Gastrocnemius medialis (tissue), 4 donors: ENCODE results near the gene SLC17A2. TPM values are rescaled to one million over a fixed set of nuclear protein-coding genes. Genes with fewer than 3 reads are reported as not detected.

ENCODE experiments used
- ATAC-seq, 2 donors: fragments of 150-250 bp; one replicate each; pipeline ENCODE4 v1.9.1; 2016
- DNase-seq, 2 donors: peaks; one replicate each; pipeline ENCODE4 v3.0.0-alpha.2; 2019
- H3K27ac ChIP-seq, 4 donors: fragments of 200-600 bp; sonication (generic); 1 replicate in 1 of 4; 2 replicates in 3 of 4; pipeline ENCODE4 v1.5.1; 2016 to 2018; ENCODE audit warnings: mild to moderate bottlenecking in 2 of 4, moderate library complexity in 1 of 4
- H3K27me3 ChIP-seq, 3 donors: fragments of 200-600 bp; sonication (generic) in 2 of 3; 1 replicate in 1 of 3; 2 replicates in 2 of 3; pipeline versions ENCODE4 v1.5.1 to v1.6.0; 2016 to 2019; ENCODE audit warnings: mild to moderate bottlenecking in 1 of 3, moderate library complexity in 1 of 3
- H3K36me3 ChIP-seq, 2 donors: fragments of 200-600 bp; sonication (generic) in 1 of 2; one replicate each; pipeline ENCODE4 v1.5.1; 2017 to 2018
- H3K4me1 ChIP-seq, 2 donors: fragments of 200-600 bp; sonication (generic) in 1 of 2; one replicate each; pipeline ENCODE4 v1.5.1; 2016 to 2017; ENCODE audit warnings: mild to moderate bottlenecking in 2 of 2
- H3K4me3 ChIP-seq, 4 donors: fragments of 200-600 bp; sonication (generic) in 3 of 4; 1 replicate in 1 of 4; 2 replicates in 3 of 4; pipeline ENCODE4 v1.5.1; 2016 to 2019; ENCODE audit warnings: mild to moderate bottlenecking in 2 of 4
- H3K9me3 ChIP-seq, 3 donors: fragments of 200-600 bp; sonication (generic) in 2 of 3; 1 replicate in 1 of 3; 2 replicates in 2 of 3; pipeline ENCODE4 v1.5.1; 2016 to 2019
- CTCF ChIP-seq, 5 experiments: fragments of 450-650 bp in 3 of 5; fragments of 200-600 bp in 2 of 5; sonication (generic) in 2 of 5; IDR thresholded peaks in 4 of 5; conservative IDR thresholded peaks in 1 of 5; 1 replicate in 4 of 5; 2 replicates in 1 of 5; pipeline ENCODE4 v1.5.1; 2016 to 2019; ENCODE audit warnings: antibody characterized with exemption in 5 of 5, mild to moderate bottlenecking in 3 of 5, moderate library complexity in 3 of 5
- POLR2A ChIP-seq, 2 donors: fragments of 450-650 bp; IDR thresholded peaks; one replicate each; pipeline ENCODE4 v1.6.1; 2017; ENCODE audit warnings: antibody characterized with exemption in 2 of 2, mild to moderate bottlenecking in 2 of 2, moderate library complexity in 2 of 2
- in situ Hi-C, 4 donors: fragments of 200-750 bp; cut with MboI; loops; one replicate each; pipeline versions ENCODE4 v1.15.0 to v1.8.0; 2017; ENCODE audit warnings: low sequenced_read_pairs in 4 of 4
- intact Hi-C: fragments of 100-400 bp; cut with DNase I; formaldehyde crosslinking; loops from one replicate; pipeline ENCODE4 v1.15.1; 2023; ENCODE audit warnings: low total_unique reads
- total RNA-seq, 4 donors: library from RNA; depleted of rRNA; stranded (reverse); fragments of >200 nt; gene quantifications; one replicate each; pipeline versions ENCODE4 v1.1.0 to v1.2.3, GENCODE V29; 2016

Gene SLC17A2
- total RNA-seq, 4 donors from 2014 or later = 0.11 TPM; not detected in 3

DNA sequence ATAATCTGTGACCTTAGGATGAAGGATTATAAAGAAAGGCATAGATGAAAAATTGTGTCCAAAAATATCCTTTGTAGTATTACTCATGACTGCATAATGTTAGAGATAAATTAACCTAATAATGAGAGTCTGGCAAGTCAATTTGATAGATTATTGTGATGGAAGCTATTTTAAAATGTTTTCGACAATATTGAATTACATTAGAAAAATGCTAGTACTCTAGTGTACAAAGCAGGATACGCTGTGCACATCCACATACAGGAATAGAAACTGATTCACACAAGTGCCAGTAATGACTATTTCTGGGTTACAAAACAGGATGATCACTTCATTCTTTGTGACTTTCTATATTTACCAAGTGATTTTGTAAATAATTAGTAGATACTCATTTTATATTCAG is 3.3 kb downstream of the SLC17A2 start:
- no peaks in the 10 kb centered on the region for H3K27me3 ChIP-seq
- no peaks in the 10 kb centered on the region for H3K36me3 ChIP-seq
- H3K4me3 ChIP-seq = no peak overlapping the region
- H3K27ac ChIP-seq = no peak overlapping the region
- H3K4me1 ChIP-seq = no peaks in the 10 kb centered on the region
- ATAC-seq = no peak
- TF ChIP-seq POLR2A (IDR thresholded peaks at IDR 0.05) (no peak), CTCF (IDR thresholded peaks at IDR 0.05 in 4 of 5, conservative IDR thresholded peaks at IDR 0.05 in 1 of 5) (no peak)
- in situ Hi-C loops (no loop called here), intact Hi-C loops (no loop called here)
- no peaks in the 10 kb centered on the region for H3K9me3 ChIP-seq
- no peak for DNase-seq

DNA sequence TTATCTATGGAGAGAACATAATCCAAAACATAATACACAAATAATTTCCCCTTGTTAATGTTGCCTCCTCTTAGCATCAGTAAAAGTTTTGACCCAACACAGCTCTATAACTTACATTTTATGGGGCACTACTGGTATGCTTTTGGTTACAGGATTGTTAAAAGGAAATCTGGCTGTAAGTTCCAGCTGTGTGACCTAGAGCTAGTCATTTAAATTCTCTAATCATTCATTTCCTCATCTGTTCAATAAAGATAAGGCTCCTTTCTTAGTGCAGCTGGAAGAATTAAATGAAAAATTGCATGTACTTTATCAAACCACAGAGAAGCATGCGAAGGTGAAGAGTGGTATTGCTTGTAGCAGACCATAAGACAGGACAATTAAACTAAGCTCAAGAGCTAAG is 4.6 kb downstream of the SLC17A2 start:
- H3K4me3 ChIP-seq = no peak overlapping the region
- no peaks in the 10 kb centered on the region for H3K36me3 ChIP-seq
- intact Hi-C loops = no loop called here
- DNase-seq (no peak), ATAC-seq (no peak)
- H3K9me3 ChIP-seq = no peaks in the 10 kb centered on the region
- H3K27me3 ChIP-seq = no peaks in the 10 kb centered on the region
- TF ChIP-seq CTCF (IDR thresholded peaks at IDR 0.05 in 4 of 5, conservative IDR thresholded peaks at IDR 0.05 in 1 of 5) = no peak
- no peak for TF ChIP-seq POLR2A (IDR thresholded peaks at IDR 0.05)
- H3K27ac ChIP-seq = no peak overlapping the region
- in situ Hi-C loops = no loop called here
- no peaks in the 10 kb centered on the region for H3K4me1 ChIP-seq

DNA sequence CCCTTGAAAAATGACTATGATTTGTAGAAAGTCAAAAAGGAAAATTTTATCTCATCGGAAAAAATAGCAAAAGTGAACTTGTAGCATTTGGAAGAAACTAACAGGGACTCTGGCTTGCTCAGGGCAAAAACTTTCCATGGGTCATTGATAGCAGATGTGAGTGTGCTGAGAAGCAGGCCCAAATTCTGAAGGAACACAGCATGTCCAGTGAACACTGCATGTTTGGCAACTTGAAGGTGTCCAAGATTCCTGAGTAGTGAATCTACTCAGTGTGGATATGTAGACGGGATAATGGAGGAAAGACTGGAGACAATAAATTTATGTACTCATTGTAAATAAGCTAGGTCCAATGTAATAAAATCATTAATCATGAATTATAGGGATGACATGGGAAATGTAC is 8.2 kb downstream of the SLC17A2 start:
- no peak overlapping the region for H3K27ac ChIP-seq
- no peaks in the 10 kb centered on the region for H3K9me3 ChIP-seq
- ATAC-seq = no peak
- no peak for TF ChIP-seq CTCF (IDR thresholded peaks at IDR 0.05 in 4 of 5, conservative IDR thresholded peaks at IDR 0.05 in 1 of 5)
- TF ChIP-seq POLR2A (IDR thresholded peaks at IDR 0.05) = no peak
- no peaks in the 10 kb centered on the region for H3K4me1 ChIP-seq
- no peaks in the 10 kb centered on the region for H3K27me3 ChIP-seq
- intact Hi-C loops (no loop called here), in situ Hi-C loops (no loop called here)
- no peak overlapping the region for H3K4me3 ChIP-seq
- no peak for DNase-seq
- H3K36me3 ChIP-seq = no peaks in the 10 kb centered on the region

DNA sequence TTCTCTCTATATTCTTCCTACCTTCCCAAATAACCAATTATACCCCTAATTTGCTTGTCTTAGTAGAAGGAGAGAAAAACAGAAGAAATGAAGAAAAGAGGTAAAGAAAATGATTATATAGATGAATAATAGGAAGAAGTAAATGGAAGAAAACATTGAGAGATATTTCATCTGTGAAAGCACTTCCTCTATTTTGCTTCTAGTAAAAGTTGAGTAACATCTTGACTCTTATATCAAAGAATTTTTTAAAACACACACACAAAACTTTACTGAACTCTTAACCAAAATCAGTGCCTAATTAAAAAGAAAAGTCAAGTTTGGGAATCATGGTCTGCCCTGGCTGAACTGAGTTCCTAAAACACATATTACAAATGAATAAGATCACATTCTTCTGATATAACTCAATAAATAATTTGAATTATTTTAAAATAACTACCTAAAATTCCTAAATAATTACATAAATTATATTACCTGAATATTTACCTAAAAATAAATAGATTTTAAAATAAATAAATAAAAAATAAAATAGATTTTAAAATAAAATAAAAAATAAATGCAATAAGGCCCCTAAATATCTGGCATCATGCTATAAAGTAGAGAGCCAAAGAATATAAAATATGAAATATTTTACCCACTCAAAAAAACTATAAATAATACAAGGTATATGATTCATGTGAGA is 8.8 kb downstream of the SLC17A2 start:
- TF ChIP-seq CTCF (IDR thresholded peaks at IDR 0.05 in 4 of 5, conservative IDR thresholded peaks at IDR 0.05 in 1 of 5) (no peak), POLR2A (IDR thresholded peaks at IDR 0.05) (no peak)
- no peak for ATAC-seq
- H3K27ac ChIP-seq = no peak overlapping the region
- no peaks in the 10 kb centered on the region for H3K36me3 ChIP-seq
- DNase-seq = no peak
- no peak overlapping the region for H3K4me3 ChIP-seq
- H3K4me1 ChIP-seq = no peaks in the 10 kb centered on the region
- intact Hi-C loops = no loop called here
- H3K9me3 ChIP-seq = no peaks in the 10 kb centered on the region
- in situ Hi-C loops = no loop called here
- H3K27me3 ChIP-seq = no peaks in the 10 kb centered on the region

DNA sequence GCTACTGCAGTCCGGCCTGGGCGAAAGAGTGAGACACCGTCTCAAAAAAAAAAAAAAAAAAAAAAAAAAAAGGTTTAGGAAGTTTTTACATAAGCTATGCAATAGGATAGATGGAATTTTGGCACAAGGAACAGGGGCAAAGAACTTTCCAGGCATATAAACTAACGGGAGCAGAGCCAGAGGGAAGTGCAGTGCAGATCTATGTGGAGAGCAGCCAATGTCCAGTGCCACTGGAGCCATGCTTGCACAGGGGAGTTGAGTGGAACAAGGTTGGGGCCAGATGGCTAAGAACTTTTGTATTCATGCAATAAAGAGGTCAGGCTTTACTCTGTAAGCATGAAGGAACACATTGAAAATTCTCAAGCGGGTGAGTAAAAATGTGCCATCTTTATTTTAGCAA is 10.8 kb downstream of the SLC17A2 start:
- H3K36me3 ChIP-seq = no peaks in the 10 kb centered on the region
- no peaks in the 10 kb centered on the region for H3K9me3 ChIP-seq
- no peak overlapping the region for H3K4me3 ChIP-seq
- DNase-seq (no peak), ATAC-seq (no peak)
- H3K27ac ChIP-seq = no peak overlapping the region
- TF ChIP-seq CTCF (IDR thresholded peaks at IDR 0.05 in 4 of 5, conservative IDR thresholded peaks at IDR 0.05 in 1 of 5) (no peak), POLR2A (IDR thresholded peaks at IDR 0.05) (no peak)
- no peaks in the 10 kb centered on the region for H3K27me3 ChIP-seq
- in situ Hi-C loops = no loop called here
- intact Hi-C loops = no loop called here
- no peaks in the 10 kb centered on the region for H3K4me1 ChIP-seq
